Activated naive CD4-positive, alpha-beta T cell treated with anti-CD3 and anti-CD28 coated beads for 36 hours (primary cell): ENCODE data around the gene GADD45GIP1. TPM values are rescaled to one million over a fixed set of nuclear protein-coding genes. Genes with fewer than 3 reads are reported as not detected.
A peak's percentile ranks its signal among the peaks of the same experiment; 100 is the strongest.
"Not testable (repeated sequence)": the region's sequence is repeated elsewhere in the genome, so short reads cannot be mapped to it uniquely, and the experiment has no call there.

Experiments
- CTCF ChIA-PET: fragments of 350-600 bp; sonication (Branson Sonifier 250); formaldehyde crosslinking; loops from one replicate; lab custom pipeline; 2021; ENCODE audit warnings: antibody characterized with exemption; lab: Charles Lee
- DNase-seq: peaks from one replicate; pipeline ENCODE4 v3.0.0-alpha.2; 2020
- H3K27ac Mint-ChIP-seq: one replicate; pipeline ENCODE4 v1.8.0; 2021; ENCODE audit warnings: mild to moderate bottlenecking, mixed read lengths
- H3K27me3 Mint-ChIP-seq: one replicate; pipeline ENCODE4 v1.8.0; 2021; ENCODE audit warnings: low read depth, mixed read lengths
- H3K36me3 Mint-ChIP-seq: one replicate; pipeline ENCODE4 v1.8.0; 2021; ENCODE audit warnings: low read depth, mixed read lengths
- H3K4me1 Mint-ChIP-seq: one replicate; pipeline ENCODE4 v1.8.0; 2021; ENCODE audit warnings: low read depth, mixed read lengths
- H3K4me3 Mint-ChIP-seq: one replicate; pipeline ENCODE4 v1.8.0; 2021; ENCODE audit warnings: mild to moderate bottlenecking, moderate library complexity, mixed read lengths
- H3K9me3 Mint-ChIP-seq: one replicate; pipeline ENCODE4 v1.8.0; 2021; ENCODE audit warnings: mixed read lengths
- intact Hi-C: fragments of 100-400 bp; cut with micrococcal nuclease; formaldehyde crosslinking; loops from one replicate; pipeline ENCODE4 v1.15.1; 2023
- total RNA-seq, 2 experiments: library from RNA; stranded (reverse); gene quantifications; one replicate each; pipeline ENCODE4 v1.2.3, GENCODE V29; 2021

Gene GADD45GIP1
- total RNA-seq, 2 experiments from 2014 or later, result 27.4 to 28.6 TPM

- CTCF ChIA-PET, result interaction anchor here (0.8 to 2.3 kb wide), 2 partner anchors 32 to 173 kb away, joined by 3 to 19 read pairs; no protein-coding TSS in a partner anchor
- H3K4me1 Mint-ChIP-seq, result peaks cover 30% of the 10 kb centered on the region
- H3K27ac Mint-ChIP-seq, result peak within 1 kb of the TSS; percentile 88
- intact Hi-C loops, result loop anchor here (1.0 to 10.0 kb wide), 3 partner anchors 14 to 1839 kb away; partner anchors contain the start of gene SYCE2
- H3K36me3 Mint-ChIP-seq, result peaks cover 19% of the 10 kb centered on the region
- H3K4me3 Mint-ChIP-seq, result peak within 1 kb of the TSS; percentile 98
- H3K27me3 Mint-ChIP-seq, result no peaks in the 10 kb centered on the region
- peak; percentile 96 for DNase-seq
- no peaks in the 10 kb centered on the region for H3K9me3 Mint-ChIP-seq
These were observed 23.5 kb downstream of the GADD45GIP1 start, which contains the start of gene FARSA for GRCh38 chr19:12933287-12934072. Gene FARSA, minus strand, starts transcription at chr19:12933711. Its CDS starts 15 bp downstream, at chr19:12933696.

DNA sequence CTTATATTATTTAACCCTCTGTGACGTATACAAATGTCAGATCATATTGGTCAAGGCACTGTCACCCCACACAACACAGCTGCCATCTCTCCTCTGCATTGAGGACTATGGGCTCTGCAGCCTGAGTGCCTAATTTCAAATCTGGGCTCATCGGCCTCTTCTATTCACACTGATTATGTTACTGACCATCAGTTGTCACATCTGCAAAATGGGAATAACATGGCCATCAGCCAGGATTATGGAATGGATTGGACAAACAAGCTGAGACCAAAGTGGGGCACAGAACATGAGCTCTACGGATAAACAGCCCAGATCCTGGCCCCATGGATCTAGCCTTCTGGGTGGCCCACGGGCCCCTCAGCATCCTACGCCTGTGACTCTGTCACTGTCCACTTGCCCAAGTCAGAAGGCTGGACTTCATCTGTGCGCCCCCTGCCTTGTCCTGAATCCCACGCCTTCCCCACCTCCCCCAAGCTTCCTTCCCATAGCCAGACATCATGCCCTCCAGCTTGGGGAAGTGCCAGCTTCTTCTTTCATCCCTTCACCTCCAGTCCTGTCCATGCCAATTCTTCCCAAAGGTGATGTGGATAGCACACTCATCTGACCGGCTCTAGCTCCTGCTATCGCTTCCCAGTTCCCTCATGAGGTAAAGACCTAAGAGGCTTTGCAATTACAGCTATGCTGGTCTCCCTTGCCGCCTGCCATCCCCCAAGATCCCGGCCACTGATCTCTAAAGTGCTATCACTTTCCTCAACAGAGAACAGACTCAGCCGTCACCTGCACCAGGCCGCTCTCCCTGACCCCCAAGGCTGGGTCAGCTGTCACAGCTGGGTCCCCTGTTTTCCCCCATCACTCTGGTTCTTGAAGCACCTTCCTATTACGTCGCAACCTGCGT, 24.4 kb downstream of the GADD45GIP1 start:
- Mint-ChIP-seq H3K4me1 (peaks cover 28% of the 10 kb centered on the region), H3K9me3 (no peaks in the 10 kb centered on the region), H3K4me3 (peak overlapping the region; percentile 98), H3K36me3 (peaks cover 23% of the 10 kb centered on the region), H3K27me3 (no peaks in the 10 kb centered on the region), H3K27ac (peak overlapping the region; percentile 88)
- DNase-seq, result no peak
- CTCF ChIA-PET, result interaction anchor here (0.8 to 2.3 kb wide), 4 partner anchors 15 to 172 kb away, joined by 3 to 19 read pairs (median 4); no protein-coding TSS in a partner anchor
- intact Hi-C loops, result loop anchor here (1.0 to 10.0 kb wide), 3 partner anchors 13 to 1838 kb away; partner anchors contain the start of gene SYCE2

- Mint-ChIP-seq H3K4me3 (no peak overlapping the region), H3K27me3 (no peaks in the 10 kb centered on the region), H3K27ac (no peak overlapping the region), H3K4me1 (peaks cover 18% of the 10 kb centered on the region), H3K9me3 (no peaks in the 10 kb centered on the region), H3K36me3 (peaks cover 36% of the 10 kb centered on the region)
- no peak for DNase-seq
- CTCF ChIA-PET, result no interaction called here
- intact Hi-C loops, result loop anchor here (10.0 kb wide), 1 partner anchor 1835 kb away; no protein-coding TSS in a partner anchor
These were observed 26.9 kb downstream of the GADD45GIP1 start for GRCh38 chr19:12930002-12930645.

GRCh38 chr19:12924621-12925310, 32.3 kb downstream of the GADD45GIP1 start:
- no peaks in the 10 kb centered on the region for H3K27me3 Mint-ChIP-seq
- DNase-seq, result no peak
- H3K27ac Mint-ChIP-seq, result no peak overlapping the region
- no peak overlapping the region for H3K4me3 Mint-ChIP-seq
- CTCF ChIA-PET, result interaction anchor here (0.7 to 1.0 kb wide), 2 partner anchors 10 to 41 kb away, joined by 3 read pairs; no protein-coding TSS in a partner anchor
- peaks cover 2% of the 10 kb centered on the region for H3K4me1 Mint-ChIP-seq
- H3K36me3 Mint-ChIP-seq, result peaks cover 53% of the 10 kb centered on the region
- intact Hi-C loops, result no loop called here
- H3K9me3 Mint-ChIP-seq, result no peaks in the 10 kb centered on the region

DNA sequence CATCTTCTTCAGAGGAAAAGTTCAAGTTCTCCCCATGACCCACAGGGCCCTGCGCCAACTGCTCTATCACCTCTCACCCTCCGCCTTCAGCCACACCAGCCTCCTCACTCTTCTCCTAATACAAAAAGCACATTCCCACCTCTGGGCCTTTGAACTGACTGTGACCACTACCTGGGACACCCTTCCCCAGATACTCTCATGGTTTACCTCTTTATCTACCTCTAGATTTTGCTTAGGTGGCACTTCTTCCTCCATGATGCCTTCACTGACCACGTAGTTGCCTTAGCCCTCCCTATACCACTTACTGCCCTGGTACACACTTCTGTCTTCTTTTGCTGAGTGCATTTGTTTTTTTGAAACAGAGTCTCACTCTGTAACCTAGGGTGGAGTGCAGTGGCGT, 34.1 kb downstream of the GADD45GIP1 start:
- peaks cover 15% of the 10 kb centered on the region for H3K4me1 Mint-ChIP-seq
- no peak overlapping the region for H3K27ac Mint-ChIP-seq
- no peak for DNase-seq
- H3K9me3 Mint-ChIP-seq, result peaks cover 1% of the 10 kb centered on the region
- no peak overlapping the region for H3K4me3 Mint-ChIP-seq
- CTCF ChIA-PET, result no interaction called here
- no peaks in the 10 kb centered on the region for H3K27me3 Mint-ChIP-seq
- H3K36me3 Mint-ChIP-seq, result peaks cover 41% of the 10 kb centered on the region
- intact Hi-C loops, result no loop called here

- H3K27ac Mint-ChIP-seq, result peak overlapping the region; percentile 46
- no peak for DNase-seq
- no peak overlapping the region for H3K4me3 Mint-ChIP-seq
- peaks cover 1% of the 10 kb centered on the region for H3K9me3 Mint-ChIP-seq
- peaks cover 29% of the 10 kb centered on the region for H3K36me3 Mint-ChIP-seq
- CTCF ChIA-PET, result interaction anchor here (0.6 to 0.7 kb wide), 2 partner anchors 13 to 1150 kb away, joined by 3 read pairs; no protein-coding TSS in a partner anchor
- intact Hi-C loops, result no loop called here
- H3K27me3 Mint-ChIP-seq, result no peaks in the 10 kb centered on the region
- H3K4me1 Mint-ChIP-seq, result peaks cover 15% of the 10 kb centered on the region
These were observed 36.0 kb downstream of the GADD45GIP1 start for GRCh38 chr19:12921047-12921446.

DNA sequence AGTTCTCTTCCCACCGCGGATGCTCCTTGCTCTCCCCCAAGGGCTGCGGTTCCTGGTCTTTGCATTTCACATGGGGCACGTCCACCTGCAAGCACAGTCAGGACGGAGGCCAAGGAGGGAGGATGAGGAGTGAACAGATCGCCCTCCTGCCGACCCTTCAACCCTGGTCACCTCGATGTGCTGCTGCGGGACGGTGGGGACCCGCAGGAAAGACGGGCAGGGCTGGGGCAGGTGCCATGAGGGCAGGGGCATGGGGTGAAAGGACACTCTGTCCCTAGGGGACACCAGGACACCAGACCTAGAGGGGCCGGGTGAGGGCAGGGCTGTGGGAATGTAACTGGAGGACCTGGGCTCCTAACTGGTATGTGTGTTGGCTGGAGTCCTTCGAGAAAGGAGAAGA, 38.8 kb downstream of the GADD45GIP1 start:
- CTCF ChIA-PET, result interaction anchor here (1.4 kb wide), 1 partner anchor 33 kb away, joined by 5 read pairs; no protein-coding TSS in a partner anchor
- peaks cover 12% of the 10 kb centered on the region for H3K36me3 Mint-ChIP-seq
- peaks cover 34% of the 10 kb centered on the region for H3K4me1 Mint-ChIP-seq
- intact Hi-C loops, result loop anchor here (2.0 kb wide), 1 partner anchor 27 kb away; the partner anchor contains the start of gene GCDH
- DNase-seq, result no peak
- H3K27ac Mint-ChIP-seq, result peak overlapping the region; percentile 76
- H3K4me3 Mint-ChIP-seq, result peak overlapping the region; percentile 62
- H3K27me3 Mint-ChIP-seq, result no peaks in the 10 kb centered on the region
- H3K9me3 Mint-ChIP-seq, result peaks cover 1% of the 10 kb centered on the region

- not testable (repeated sequence) for H3K36me3 Mint-ChIP-seq, H3K27ac Mint-ChIP-seq
- CTCF ChIA-PET, result interaction anchor here (0.8 kb wide), 1 partner anchor 34 kb away, joined by 5 read pairs; no protein-coding TSS in a partner anchor
These were observed 41.2 kb downstream of the GADD45GIP1 start for GRCh38 chr19:12915860-12916259.

GRCh38 chr19:12913851-12914690, 43.0 kb downstream of the GADD45GIP1 start:
- Mint-ChIP-seq H3K4me1 (peaks cover 31% of the 10 kb centered on the region), H3K36me3 (peaks cover 2% of the 10 kb centered on the region), H3K9me3 (peaks cover 1% of the 10 kb centered on the region), H3K27ac (peak overlapping the region; percentile 88), H3K4me3 (peak overlapping the region; percentile 45), H3K27me3 (no peaks in the 10 kb centered on the region)
- CTCF ChIA-PET, result interaction anchor here (1.0 to 2.0 kb wide), 4 partner anchors 10 to 148 kb away, joined by 3 to 8 read pairs (median 6); no protein-coding TSS in a partner anchor
- intact Hi-C loops, result no loop called here
- peak; percentile 79 for DNase-seq

More at GRCh38 chr19:12915860-12916259, 41.2 kb downstream of the GADD45GIP1 start:
- intact Hi-C loops, H3K27me3 Mint-ChIP-seq, H3K9me3 Mint-ChIP-seq, DNase-seq, H3K4me3 Mint-ChIP-seq: not testable (repeated sequence)
- H3K4me1 Mint-ChIP-seq, result peaks cover 37% of the 10 kb centered on the region

DNA sequence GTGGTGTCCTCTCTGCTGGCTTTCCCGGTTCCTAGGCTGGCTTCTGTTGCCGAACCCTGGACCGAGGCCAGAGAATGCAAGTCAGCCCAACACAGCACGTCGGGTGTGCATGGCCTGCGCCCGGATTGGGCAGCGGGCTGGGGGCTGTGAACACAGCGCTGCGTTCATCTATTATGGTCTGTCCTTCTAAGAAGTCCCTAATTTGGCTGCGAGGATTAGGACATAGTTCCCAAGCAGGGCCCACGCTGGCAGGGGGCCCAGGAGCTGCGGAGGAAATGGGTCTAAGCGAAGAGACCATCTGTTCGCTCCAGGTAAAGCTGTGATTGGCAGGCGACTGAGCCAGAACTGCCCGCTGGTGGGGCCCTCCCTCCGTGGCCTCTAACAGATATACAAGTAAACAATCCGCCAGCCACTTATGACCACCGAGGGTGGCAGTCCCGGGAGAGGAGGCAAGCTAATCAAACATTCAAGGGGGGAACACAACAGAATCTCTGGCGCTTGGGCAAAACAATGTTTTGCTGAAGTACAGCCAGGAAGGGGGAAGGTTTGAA, 43.9 kb downstream of the GADD45GIP1 start:
- CTCF ChIA-PET, result interaction anchor here (0.8 to 2.0 kb wide), 6 partner anchors 14 to 147 kb away, joined by 3 to 8 read pairs (median 5); no protein-coding TSS in a partner anchor
- no peak overlapping the region for H3K4me3 Mint-ChIP-seq
- no peak for DNase-seq
- H3K36me3 Mint-ChIP-seq, result peaks cover 2% of the 10 kb centered on the region
- no peaks in the 10 kb centered on the region for H3K27me3 Mint-ChIP-seq
- peaks cover 22% of the 10 kb centered on the region for H3K4me1 Mint-ChIP-seq
- H3K27ac Mint-ChIP-seq, result no peak overlapping the region
- intact Hi-C loops, result no loop called here
- no peaks in the 10 kb centered on the region for H3K9me3 Mint-ChIP-seq
